HG03139 (cell line): ENCODE results near the gene TNFRSF21.
"Not testable (repeated sequence)": the region's sequence is repeated elsewhere in the genome, so short reads cannot be mapped to it uniquely, and the experiment has no call there.

ENCODE experiments used
- ATAC-seq: cut with Tn5 transposase; IDR thresholded peaks from one replicate; pipeline ENCODE4 v1.9.1; 2021; ENCODE audit not compliant: unreplicated experiment

The TNFRSF21 gene, protein sequence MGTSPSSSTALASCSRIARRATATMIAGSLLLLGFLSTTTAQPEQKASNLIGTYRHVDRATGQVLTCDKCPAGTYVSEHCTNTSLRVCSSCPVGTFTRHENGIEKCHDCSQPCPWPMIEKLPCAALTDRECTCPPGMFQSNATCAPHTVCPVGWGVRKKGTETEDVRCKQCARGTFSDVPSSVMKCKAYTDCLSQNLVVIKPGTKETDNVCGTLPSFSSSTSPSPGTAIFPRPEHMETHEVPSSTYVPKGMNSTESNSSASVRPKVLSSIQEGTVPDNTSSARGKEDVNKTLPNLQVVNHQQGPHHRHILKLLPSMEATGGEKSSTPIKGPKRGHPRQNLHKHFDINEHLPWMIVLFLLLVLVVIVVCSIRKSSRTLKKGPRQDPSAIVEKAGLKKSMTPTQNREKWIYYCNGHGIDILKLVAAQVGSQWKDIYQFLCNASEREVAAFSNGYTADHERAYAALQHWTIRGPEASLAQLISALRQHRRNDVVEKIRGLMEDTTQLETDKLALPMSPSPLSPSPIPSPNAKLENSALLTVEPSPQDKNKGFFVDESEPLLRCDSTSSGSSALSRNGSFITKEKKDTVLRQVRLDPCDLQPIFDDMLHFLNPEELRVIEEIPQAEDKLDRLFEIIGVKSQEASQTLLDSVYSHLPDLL

DNA sequence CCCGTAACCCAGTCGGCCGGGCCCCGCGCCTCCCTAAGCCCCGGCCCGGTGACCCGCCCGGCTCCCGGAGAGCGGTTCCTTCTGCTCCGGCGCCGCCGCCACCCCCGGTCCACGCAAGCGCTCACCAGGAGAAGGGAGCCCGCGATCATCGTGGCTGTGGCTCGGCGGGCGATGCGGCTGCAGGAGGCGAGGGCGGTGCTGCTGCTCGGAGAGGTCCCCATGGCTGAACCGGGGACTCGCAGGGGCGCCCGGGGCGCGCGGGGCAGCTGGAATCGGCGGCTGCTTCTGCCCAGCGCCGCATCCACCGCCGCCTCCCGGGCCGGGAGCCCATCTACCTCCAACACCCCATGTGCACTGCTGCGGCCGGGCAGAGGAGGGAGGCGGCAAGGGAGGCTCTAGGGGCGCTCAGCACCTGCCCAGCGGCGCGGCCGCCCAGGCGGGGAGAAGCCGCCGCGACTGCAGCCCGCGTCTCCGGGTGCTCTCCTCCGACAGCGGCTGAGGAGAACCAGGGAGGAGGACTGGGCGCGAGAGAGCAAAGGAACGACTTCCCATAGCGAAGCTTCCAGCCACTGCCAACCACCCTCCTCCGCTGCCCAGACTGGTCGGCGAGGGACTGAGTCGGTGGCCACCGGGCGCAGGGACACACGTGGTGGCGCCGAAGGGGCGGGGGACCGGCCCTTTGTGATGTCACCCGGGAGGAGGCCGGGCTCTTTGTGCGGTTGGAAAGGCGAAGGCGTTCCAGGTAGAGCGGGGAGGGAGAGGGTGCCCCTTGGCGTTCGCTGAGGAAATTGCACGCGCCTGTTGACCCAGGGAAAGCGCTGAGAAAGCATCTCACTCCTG is at the start of gene TNFRSF21:
Gene TNFRSF21, minus strand, starts transcription at position 615 of the 840 bp plus-strand sequence. Its CDS starts 394 bp downstream, at position 221.
- ATAC-seq = peak; percentile 98

GRCh38 chr6:47358440-47359225 is 48.9 kb upstream of the TNFRSF21 start:
- ATAC-seq = no peak

- peak; percentile 62 for ATAC-seq
Measured at GRCh38 chr6:47357827-47358226, 48.1 kb upstream of the TNFRSF21 start.

DNA sequence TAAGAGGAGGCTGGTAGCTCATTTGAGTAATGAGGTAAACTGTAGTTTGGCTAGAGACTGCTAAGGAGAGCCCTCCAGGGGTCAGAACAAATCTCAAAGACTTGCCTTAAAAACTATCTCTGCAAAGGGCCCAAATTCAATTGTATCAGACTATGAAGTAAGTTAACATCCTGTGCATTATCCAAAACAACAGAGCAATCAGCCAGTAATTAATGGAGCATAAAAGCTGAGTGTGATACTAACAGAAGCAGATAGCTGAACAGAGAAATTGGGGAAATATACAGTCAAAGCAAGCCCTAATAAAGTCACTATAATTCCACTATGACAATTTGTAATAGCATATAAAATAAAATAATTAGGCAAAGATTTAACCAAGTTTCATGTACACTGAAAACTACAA is 45.8 kb upstream of the TNFRSF21 start:
- no peak for ATAC-seq

GRCh38 chr6:47353871-47354270 is 44.2 kb upstream of the TNFRSF21 start:
- ATAC-seq = no peak

DNA sequence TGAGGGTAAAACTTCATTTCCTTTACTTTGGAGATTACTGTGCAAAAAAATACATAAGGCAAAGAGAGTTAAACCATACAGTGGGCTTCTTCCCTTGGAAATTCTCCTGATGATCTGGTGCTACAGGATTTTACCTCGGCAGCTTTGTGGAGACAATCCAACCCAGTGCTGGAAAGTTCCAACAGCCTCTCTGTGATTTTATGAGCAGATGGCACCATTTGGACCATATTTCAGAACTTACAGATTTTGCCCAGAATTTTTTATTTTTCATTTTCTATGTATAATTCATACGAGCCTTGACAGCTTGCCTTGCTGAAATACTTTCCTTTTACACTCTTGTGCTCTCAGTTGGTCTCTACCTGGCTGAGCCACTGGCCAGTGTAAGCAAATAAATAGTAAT is 43.3 kb upstream of the TNFRSF21 start:
- no peak for ATAC-seq

DNA sequence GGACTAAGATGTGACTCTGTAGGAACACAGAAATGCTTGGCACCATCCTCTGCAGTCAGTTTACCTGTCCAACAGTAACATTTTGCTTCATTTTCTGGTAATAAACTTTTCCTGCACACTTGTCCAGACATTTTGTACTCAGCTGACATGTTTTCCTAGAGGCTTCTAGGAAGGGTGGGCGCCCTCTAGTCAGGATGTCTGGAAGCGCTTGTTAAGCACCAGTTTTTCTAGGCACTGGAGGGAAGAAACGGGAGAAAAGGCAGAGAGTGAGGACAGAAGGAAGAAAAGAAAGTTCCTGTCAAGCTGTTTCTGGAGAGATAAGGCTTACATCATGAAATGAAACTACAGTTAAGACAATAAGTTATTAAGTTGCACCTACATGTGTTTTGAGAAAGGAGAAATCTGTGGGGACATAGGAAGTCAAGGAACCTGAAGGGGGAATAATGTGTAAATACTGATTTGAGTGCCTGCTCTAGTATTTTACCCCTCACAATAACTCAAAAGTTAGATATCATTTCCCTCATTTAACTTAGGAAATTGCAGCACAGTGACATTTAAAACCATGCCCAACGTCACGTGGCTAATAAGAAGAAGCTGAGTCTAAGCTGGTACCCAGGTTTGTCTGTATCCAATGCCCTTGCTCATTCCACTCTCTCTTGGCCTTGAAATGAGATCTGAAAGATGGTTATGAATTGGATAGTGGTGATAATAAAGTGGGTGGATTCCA is 42.7 kb upstream of the TNFRSF21 start:
- ATAC-seq = no peak

DNA sequence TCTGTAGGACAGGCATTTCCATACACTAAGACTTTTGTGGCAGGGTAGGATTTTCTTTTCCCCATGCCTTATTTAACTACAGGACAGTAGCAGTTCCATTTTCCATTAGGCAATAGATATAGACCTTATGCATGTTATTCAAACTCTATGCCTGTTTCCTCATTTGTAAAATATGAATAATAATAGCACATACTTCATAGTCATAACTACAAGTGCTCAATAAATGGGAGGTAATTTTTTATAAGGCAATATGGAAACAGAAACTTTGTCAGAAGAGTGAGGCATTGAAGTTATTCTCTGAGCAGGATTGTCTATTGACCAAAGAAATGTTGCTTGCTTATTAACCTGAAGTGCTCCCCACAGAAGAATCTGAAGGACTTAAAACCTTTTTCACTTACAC is 41.9 kb upstream of the TNFRSF21 start:
- no peak for ATAC-seq

GRCh38 chr6:47349931-47350330 is 40.2 kb upstream of the TNFRSF21 start:
- ATAC-seq = no peak

GRCh38 chr6:47348316-47348863 is 38.7 kb upstream of the TNFRSF21 start:
- ATAC-seq = no peak

DNA sequence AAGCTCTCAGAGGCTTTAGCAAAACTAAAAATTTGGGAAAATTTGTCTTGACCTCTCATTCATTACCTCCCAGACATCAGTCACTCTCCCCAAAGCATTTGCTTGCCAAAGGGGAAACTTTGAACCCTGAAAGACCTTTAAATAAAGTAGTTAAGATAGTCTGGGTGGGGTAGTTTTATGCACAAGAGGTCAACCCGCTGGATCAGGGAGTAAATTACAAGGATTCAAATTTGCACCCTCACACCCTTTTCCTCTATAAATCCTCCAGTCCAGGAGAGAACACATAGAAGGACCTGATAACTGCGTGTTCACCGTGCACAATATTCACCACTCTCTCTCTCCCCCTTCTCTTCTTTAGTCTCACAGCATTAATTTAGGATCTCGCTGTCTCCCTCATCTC is 36.1 kb upstream of the TNFRSF21 start:
- ATAC-seq = no peak

GRCh38 chr6:47344022-47344421 is 34.3 kb upstream of the TNFRSF21 start:
- ATAC-seq = no peak

DNA sequence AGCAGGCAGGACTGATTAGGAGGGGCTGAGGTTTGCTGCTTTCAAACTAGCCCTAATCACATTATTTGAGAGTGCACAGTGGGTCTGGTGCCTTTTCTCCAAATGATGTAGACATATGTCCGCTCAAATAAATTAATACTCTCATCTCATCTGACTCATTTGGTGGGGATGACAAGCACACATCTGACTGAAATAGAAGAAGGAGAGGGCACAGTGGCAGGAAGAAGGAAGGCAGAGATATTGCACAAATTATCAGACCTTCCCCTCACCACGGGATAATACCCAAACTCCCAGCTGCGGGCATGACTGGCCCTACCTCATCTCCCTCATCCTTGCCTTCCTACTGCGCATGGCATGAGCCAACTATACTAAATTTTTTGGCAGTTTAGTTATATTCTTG is 33.9 kb upstream of the TNFRSF21 start:
- ATAC-seq = no peak

GRCh38 chr6:47342824-47343223 is 33.1 kb upstream of the TNFRSF21 start:
- no peak for ATAC-seq

DNA sequence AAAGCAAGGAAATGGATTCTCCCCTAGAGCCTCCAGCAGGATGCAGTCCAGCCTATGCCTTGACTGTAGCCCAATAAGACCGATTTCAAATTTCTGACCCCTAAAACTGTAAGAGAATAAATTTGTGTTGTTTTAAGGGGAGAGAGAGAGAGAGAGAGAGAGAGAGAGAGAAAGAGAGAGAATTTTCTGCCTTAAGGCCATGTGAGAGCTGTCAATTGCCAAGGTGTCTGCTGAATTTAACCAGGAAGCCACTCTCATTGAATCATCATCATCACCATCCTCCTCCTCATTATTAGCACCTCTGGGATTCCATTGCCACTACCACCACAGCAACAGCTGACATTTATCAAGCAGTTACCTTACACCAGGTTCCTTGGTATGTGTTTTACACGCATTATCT is 27.8 kb upstream of the TNFRSF21 start:
- ATAC-seq = no peak

- ATAC-seq = no peak
Measured at GRCh38 chr6:47336334-47336733, 26.6 kb upstream of the TNFRSF21 start.

- peak; percentile 89 for ATAC-seq
Measured at GRCh38 chr6:47335466-47335865, 25.8 kb upstream of the TNFRSF21 start.

GRCh38 chr6:47334334-47334733 is 24.6 kb upstream of the TNFRSF21 start:
- no peak for ATAC-seq

DNA sequence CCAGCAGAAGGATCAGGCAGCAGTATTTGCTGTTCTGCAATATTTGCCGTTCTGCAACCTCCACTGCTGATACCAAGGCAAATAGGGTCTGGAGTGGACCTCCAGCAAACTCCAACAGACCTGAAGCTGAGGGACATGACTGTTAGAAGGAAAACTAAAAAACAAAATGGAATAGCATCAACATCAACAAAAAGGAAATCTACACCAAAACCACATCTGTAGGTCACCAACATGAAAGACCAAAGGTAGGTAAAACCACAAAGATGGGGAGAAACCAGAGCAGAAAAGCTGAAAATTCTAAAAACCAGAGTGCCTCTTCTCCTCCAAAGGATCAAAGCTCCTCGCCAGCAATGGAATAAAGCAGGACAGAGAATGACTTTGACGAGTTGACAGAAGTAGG is 18.9 kb upstream of the TNFRSF21 start:
- ATAC-seq = not testable (repeated sequence)

- not testable (repeated sequence) for ATAC-seq
Measured at GRCh38 chr6:47328139-47328538, 18.4 kb upstream of the TNFRSF21 start.
